ENCODE data around the gene ZBTB46. TPM values are rescaled to one million over a fixed set of nuclear protein-coding genes. Genes with fewer than 3 reads are reported as not detected.

ZBTB46 gene
- total RNA-seq, 2 donors from 2014 or later, result 7.9 to 12.2 TPM

GRCh38 chr20:63773571-63774241 lies 57.4 kb downstream of the ZBTB46 start:
- H3K27ac ChIP-seq, result no peak overlapping the region
- TF ChIP-seq POLR2A (IDR thresholded peaks at IDR 0.05) (no peak), POLR2AphosphoS5 (IDR thresholded peaks at IDR 0.05) (no peak), CTCF (IDR thresholded peaks at IDR 0.05) (no peak)
- intact Hi-C loops (cut with DNase I), result loop anchor here (10.0 kb wide), 1 partner anchor 201 kb away; the partner anchor contains the start of gene SAMD10
- no peak overlapping the region for H3K4me3 ChIP-seq
- no peaks in the 10 kb centered on the region for H3K27me3 ChIP-seq (replicated peaks; ENCODE audit: insufficient read depth)
- no peaks in the 10 kb centered on the region for H3K4me1 ChIP-seq (replicated peaks)
- 85% methylated on average over 27 of the region's 33 CpGs for WGBS
- no peak for DNase-seq (ENCODE audit: low spot score)
- H3K36me3 ChIP-seq, result no peaks in the 10 kb centered on the region
- H3K9me3 ChIP-seq, result no peaks in the 10 kb centered on the region

GRCh38 chr20:63772781-63773518 lies 58.1 kb downstream of the ZBTB46 start:
- TF ChIP-seq CTCF (IDR thresholded peaks at IDR 0.05) (no peak), POLR2A (IDR thresholded peaks at IDR 0.05) (no peak), POLR2AphosphoS5 (IDR thresholded peaks at IDR 0.05) (no peak)
- H3K4me3 ChIP-seq, result no peak overlapping the region
- H3K36me3 ChIP-seq, result no peaks in the 10 kb centered on the region
- DNase-seq (ENCODE audit: low spot score), result no peak
- H3K4me1 ChIP-seq (replicated peaks), result no peaks in the 10 kb centered on the region
- no peaks in the 10 kb centered on the region for H3K9me3 ChIP-seq
- 73% methylated on average over 20 of the region's 20 CpGs for WGBS
- no peaks in the 10 kb centered on the region for H3K27me3 ChIP-seq (replicated peaks; ENCODE audit: insufficient read depth)
- no peak overlapping the region for H3K27ac ChIP-seq
- intact Hi-C loops (cut with DNase I), result loop anchor here (10.0 kb wide), 1 partner anchor 202 kb away; the partner anchor contains the start of gene SAMD10

- no peak for DNase-seq (ENCODE audit: low spot score)
Measured at GRCh38 chr20:63771046-63771707, 59.9 kb downstream of the ZBTB46 start.

GRCh38 chr20:63769891-63770474 lies 61.1 kb downstream of the ZBTB46 start:
- H3K4me3 ChIP-seq, result no peak overlapping the region
- DNase-seq (ENCODE audit: low spot score), result no peak
- no peak for TF ChIP-seq POLR2A (IDR thresholded peaks at IDR 0.05)
- no peak for TF ChIP-seq POLR2AphosphoS5 (IDR thresholded peaks at IDR 0.05)
- no peak for TF ChIP-seq CTCF (IDR thresholded peaks at IDR 0.05)
- H3K36me3 ChIP-seq, result no peaks in the 10 kb centered on the region
- H3K27ac ChIP-seq, result no peak overlapping the region
- H3K9me3 ChIP-seq, result no peaks in the 10 kb centered on the region
- H3K27me3 ChIP-seq (replicated peaks; ENCODE audit: insufficient read depth), result no peaks in the 10 kb centered on the region
- WGBS, result 89% methylated on average over 31 of the region's 31 CpGs
- intact Hi-C loops (cut with DNase I), result loop anchor here (10.0 kb wide), 1 partner anchor 205 kb away; the partner anchor contains the start of gene SAMD10
- H3K4me1 ChIP-seq (replicated peaks), result no peaks in the 10 kb centered on the region

More at GRCh38 chr20:63771046-63771707, 59.9 kb downstream of the ZBTB46 start:
- Histone ChIP-seq H3K9me3 (no peaks in the 10 kb centered on the region), H3K36me3 (no peaks in the 10 kb centered on the region), H3K4me3 (no peak overlapping the region), H3K27ac (no peak overlapping the region), H3K27me3 (replicated peaks; ENCODE audit: insufficient read depth) (no peaks in the 10 kb centered on the region), H3K4me1 (replicated peaks) (no peaks in the 10 kb centered on the region)
- intact Hi-C loops (cut with DNase I), result loop anchor here (10.0 kb wide), 1 partner anchor 204 kb away; the partner anchor contains the start of gene SAMD10
- WGBS, result 92% methylated on average over 48 of the region's 52 CpGs
- TF ChIP-seq CTCF (IDR thresholded peaks at IDR 0.05) (no peak), POLR2A (IDR thresholded peaks at IDR 0.05) (no peak), POLR2AphosphoS5 (IDR thresholded peaks at IDR 0.05) (no peak)

Data from prostate gland (tissue), 2 donors.